ENCODE results near the gene TSPOAP1.

TSPOAP1 gene

GRCh38 chr17:58318065-58318481, 10.5 kb downstream of the TSPOAP1 start:
- no peaks in the 10 kb centered on the region for H3K36me3 ChIP-seq (ENCODE audit: control insufficient read depth, low read length)

GRCh38 chr17:58317421-58318064, 11.1 kb downstream of the TSPOAP1 start:
- H3K36me3 ChIP-seq (ENCODE audit: control insufficient read depth, low read length): no peaks in the 10 kb centered on the region
- H3K9me3 ChIP-seq (ENCODE audit: control insufficient read depth, insufficient read depth, low read length): no peaks in the 10 kb centered on the region
- H3K27ac ChIP-seq (ENCODE audit: low read depth, low read length): no peak overlapping the region
- no peaks in the 10 kb centered on the region for H4K20me1 ChIP-seq (ENCODE audit: control insufficient read depth, insufficient read depth, low read depth, low read length)
- TF ChIP-seq EZH2phosphoT487 (IDR thresholded peaks at IDR 0.05; ENCODE audit: borderline replicate concordance, low read length): no peak
- peak; percentile 89 for TF ChIP-seq CTCF (IDR thresholded peaks at IDR 0.05; ENCODE audit: low read depth, low read length, poor library complexity, severe bottlenecking)
- H3K4me3 ChIP-seq (ENCODE audit: low read length): no peak overlapping the region
- H3F3A ChIP-seq (ENCODE audit: control insufficient read depth, insufficient read depth): no peaks in the 10 kb centered on the region; the same call in 1 of the 2 replicates
- peaks cover 5% of the 10 kb centered on the region; the same call in 1 of the 2 replicates for H3K27me3 ChIP-seq (ENCODE audit: control insufficient read depth, low read length)
- H3K79me2 ChIP-seq (ENCODE audit: control insufficient read depth, low read length): no peaks in the 10 kb centered on the region
- no peaks in the 10 kb centered on the region for H3K9me2 ChIP-seq (replicated peaks; ENCODE audit: control insufficient read depth, low read length)
- H3K4me1 ChIP-seq (ENCODE audit: control insufficient read depth, low read length): peaks cover 11% of the 10 kb centered on the region
- peak overlapping the region; percentile 25 for H3K4me2 ChIP-seq (ENCODE audit: low read length)

More at GRCh38 chr17:58318065-58318481, 10.5 kb downstream of the TSPOAP1 start:
- no peaks in the 10 kb centered on the region for H4K20me1 ChIP-seq (ENCODE audit: control insufficient read depth, insufficient read depth, low read depth, low read length)
- peaks cover 11% of the 10 kb centered on the region for H3K4me1 ChIP-seq (ENCODE audit: control insufficient read depth, low read length)
- peak overlapping the region; percentile 25 for H3K4me2 ChIP-seq (ENCODE audit: low read length)
- TF ChIP-seq EZH2phosphoT487 (IDR thresholded peaks at IDR 0.05; ENCODE audit: borderline replicate concordance, low read length): no peak
- no peak for TF ChIP-seq CTCF (IDR thresholded peaks at IDR 0.05; ENCODE audit: low read depth, low read length, poor library complexity, severe bottlenecking)
- no peak overlapping the region for H3K4me3 ChIP-seq (ENCODE audit: low read length)
- H3K79me2 ChIP-seq (ENCODE audit: control insufficient read depth, low read length): no peaks in the 10 kb centered on the region
- H3K9me2 ChIP-seq (replicated peaks; ENCODE audit: control insufficient read depth, low read length): no peaks in the 10 kb centered on the region
- H3K27me3 ChIP-seq (ENCODE audit: control insufficient read depth, low read length): peaks cover 8% of the 10 kb centered on the region
- no peaks in the 10 kb centered on the region; the same call in 1 of the 2 replicates for H3F3A ChIP-seq (ENCODE audit: control insufficient read depth, insufficient read depth)
- no peak overlapping the region for H3K27ac ChIP-seq (ENCODE audit: low read depth, low read length)
- H3K9me3 ChIP-seq (ENCODE audit: control insufficient read depth, insufficient read depth, low read length): no peaks in the 10 kb centered on the region

GRCh38 chr17:58316260-58316960, 12.2 kb downstream of the TSPOAP1 start:
- H3K4me2 ChIP-seq (ENCODE audit: low read length): no peak overlapping the region
- H3K27me3 ChIP-seq (ENCODE audit: control insufficient read depth, low read length): no peaks in the 10 kb centered on the region
- H3F3A ChIP-seq (ENCODE audit: control insufficient read depth, insufficient read depth): no peaks in the 10 kb centered on the region; the same call in 1 of the 2 replicates
- H3K4me3 ChIP-seq (ENCODE audit: low read length): no peak overlapping the region
- H4K20me1 ChIP-seq (ENCODE audit: control insufficient read depth, insufficient read depth, low read depth, low read length): no peaks in the 10 kb centered on the region
- peaks cover 11% of the 10 kb centered on the region for H3K4me1 ChIP-seq (ENCODE audit: control insufficient read depth, low read length)
- no peaks in the 10 kb centered on the region for H3K9me2 ChIP-seq (replicated peaks; ENCODE audit: control insufficient read depth, low read length)
- H3K36me3 ChIP-seq (ENCODE audit: control insufficient read depth, low read length): no peaks in the 10 kb centered on the region
- no peaks in the 10 kb centered on the region for H3K9me3 ChIP-seq (ENCODE audit: control insufficient read depth, insufficient read depth, low read length)
- no peaks in the 10 kb centered on the region for H3K79me2 ChIP-seq (ENCODE audit: control insufficient read depth, low read length)
- no peak for TF ChIP-seq CTCF (IDR thresholded peaks at IDR 0.05; ENCODE audit: low read depth, low read length, poor library complexity, severe bottlenecking)
- TF ChIP-seq EZH2phosphoT487 (IDR thresholded peaks at IDR 0.05; ENCODE audit: borderline replicate concordance, low read length): no peak
- H3K27ac ChIP-seq (ENCODE audit: low read depth, low read length): no peak overlapping the region
